ENCODE data around the gene TEX9.

DNA sequence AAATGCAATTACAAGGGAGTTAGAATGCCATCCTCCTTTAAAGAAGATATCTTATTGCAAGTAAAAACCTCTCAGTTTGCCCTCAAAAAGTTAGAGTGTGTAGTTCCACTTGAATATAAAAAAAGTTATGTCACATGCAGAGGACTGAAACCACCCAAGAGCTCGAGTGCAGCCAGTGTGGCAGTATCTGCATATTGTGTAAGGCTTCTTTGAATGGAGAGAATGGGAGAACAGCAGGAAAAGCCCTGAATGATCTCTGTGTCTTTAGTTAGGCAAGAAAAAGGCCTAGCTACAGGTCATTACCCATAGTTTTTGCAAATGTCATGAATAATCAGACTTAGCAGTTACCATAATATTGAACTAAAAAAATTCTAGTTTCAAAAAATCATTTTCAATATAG, 13.9 kb upstream of the TEX9 start:
- TF ChIP-seq, protein P1, sequence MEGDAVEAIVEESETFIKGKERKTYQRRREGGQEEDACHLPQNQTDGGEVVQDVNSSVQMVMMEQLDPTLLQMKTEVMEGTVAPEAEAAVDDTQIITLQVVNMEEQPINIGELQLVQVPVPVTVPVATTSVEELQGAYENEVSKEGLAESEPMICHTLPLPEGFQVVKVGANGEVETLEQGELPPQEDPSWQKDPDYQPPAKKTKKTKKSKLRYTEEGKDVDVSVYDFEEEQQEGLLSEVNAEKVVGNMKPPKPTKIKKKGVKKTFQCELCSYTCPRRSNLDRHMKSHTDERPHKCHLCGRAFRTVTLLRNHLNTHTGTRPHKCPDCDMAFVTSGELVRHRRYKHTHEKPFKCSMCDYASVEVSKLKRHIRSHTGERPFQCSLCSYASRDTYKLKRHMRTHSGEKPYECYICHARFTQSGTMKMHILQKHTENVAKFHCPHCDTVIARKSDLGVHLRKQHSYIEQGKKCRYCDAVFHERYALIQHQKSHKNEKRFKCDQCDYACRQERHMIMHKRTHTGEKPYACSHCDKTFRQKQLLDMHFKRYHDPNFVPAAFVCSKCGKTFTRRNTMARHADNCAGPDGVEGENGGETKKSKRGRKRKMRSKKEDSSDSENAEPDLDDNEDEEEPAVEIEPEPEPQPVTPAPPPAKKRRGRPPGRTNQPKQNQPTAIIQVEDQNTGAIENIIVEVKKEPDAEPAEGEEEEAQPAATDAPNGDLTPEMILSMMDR (IDR thresholded peaks at IDR 0.05; ENCODE audit: insufficient read depth, low read depth, low read length), result no peak
- no peak for TF ChIP-seq EZH2 (IDR thresholded peaks at IDR 0.05; ENCODE audit: insufficient read depth, low read length)

Data from astrocyte (in vitro differentiated cells and primary cell).